GM12878 (cell line): Measurements from ENCODE around the gene LAD1. TPM values are rescaled to one million over a fixed set of nuclear protein-coding genes. Genes with fewer than 3 reads are reported as not detected.

Experiments used
- ATAC-seq: fragments of 200-7000 bp; cut with Tn5 transposase; 3 replicates; pipeline ENCODE4 v1.9.1; 2020; ENCODE audit warnings: mild to moderate bottlenecking, moderate library complexity
- BruUV-seq: library from RNA; stranded (reverse); fragments of 400-500 nt; replicated peaks from 2 replicates; lab custom pipeline; 2021; lab: Mats Ljungman, UMichigan
- CTCF ChIA-PET: fragments of 300-600 bp; sonication (Branson Sonifier 250); formaldehyde crosslinking; extraction: SDS; loops from one replicate; lab custom pipeline; 2021; ENCODE audit warnings: inconsistent platforms; lab: Yijun Ruan, JAX
- POLR2A ChIA-PET: fragments of 350-600 bp; formaldehyde crosslinking; extraction: SDS; loops from one replicate; lab custom pipeline; 2021; ENCODE audit warnings: inconsistent platforms; lab: Charles Lee
- RAD21 ChIA-PET: fragments of 300-600 bp; sonication (Branson Sonifier 250); formaldehyde crosslinking; loops from one replicate; lab custom pipeline; 2023; ENCODE audit warnings: antibody characterized with exemption; ENCODE audit not compliant: unreplicated experiment; lab: Charles Lee
- SMC1A ChIA-PET: fragments of 300-600 bp; sonication (Branson Sonifier 250); formaldehyde crosslinking; loops from one replicate; lab custom pipeline; 2023; ENCODE audit not compliant: unreplicated experiment, uncharacterized antibody; lab: Charles Lee
- DNase-seq: peaks from one replicate; pipeline ENCODE4 v3.0.0-alpha.2; 2011; ENCODE audit warnings: low read depth, low spot score
- FAIRE-seq: peaks from 3 replicates; lab custom pipeline; 2011; peaks lifted over from hg19 to GRCh38; lab: Jason Lieb, UNC
- H2AFZ ChIP-seq: 2 replicates; pipeline ENCODE4 v1.6.0; 2011; ENCODE audit warnings: low read depth, low read length, control low read depth; ENCODE audit not compliant: control insufficient read depth
- H3K27ac ChIP-seq: 2 replicates; pipeline ENCODE4 v1.5.1; 2011; ENCODE audit warnings: control low read depth; ENCODE audit not compliant: control insufficient read depth, insufficient read depth
- H3K27me3 ChIP-seq, 2 experiments: replicated peaks in 1 of 2; 2 replicates each; pipeline versions ENCODE4 v1.6.0 to v1.6.1; 2011; ENCODE audit warnings: low read length in 1 of 2; ENCODE audit not compliant: control insufficient read depth in 2 of 2, insufficient read depth in 2 of 2
- H3K36me3 ChIP-seq, 2 experiments: 2 replicates each; pipeline ENCODE4 v1.5.1; 2011; ENCODE audit warnings: low read length in 1 of 2; ENCODE audit not compliant: control insufficient read depth in 2 of 2, insufficient read depth in 2 of 2
- H3K4me1 ChIP-seq: 2 replicates; pipeline ENCODE4 v1.6.1; 2011; ENCODE audit warnings: mild to moderate bottlenecking, low read length, moderate library complexity, mixed read lengths; ENCODE audit not compliant: control insufficient read depth, insufficient read depth
- H3K4me2 ChIP-seq: 2 replicates; pipeline ENCODE4 v1.6.0; 2011; ENCODE audit warnings: control low read depth; ENCODE audit not compliant: control insufficient read depth, insufficient read depth
- H3K4me3 ChIP-seq: fragments of 200-600 bp; sonication (generic); 2 replicates; pipeline ENCODE4 v1.5.1; 2016
- H3K79me2 ChIP-seq: 2 replicates; pipeline ENCODE4 v1.6.0; 2011; ENCODE audit warnings: low read length; ENCODE audit not compliant: control insufficient read depth, insufficient read depth
- H3K9ac ChIP-seq: 2 replicates; pipeline ENCODE4 v1.8.0; 2011; ENCODE audit warnings: low read length, control low read depth, mixed read lengths; ENCODE audit not compliant: control insufficient read depth, insufficient read depth
- H3K9me3 ChIP-seq: replicated peaks from 3 replicates; pipeline ENCODE4 v1.5.1; 2011; ENCODE audit warnings: mild to moderate bottlenecking, low read length; ENCODE audit not compliant: control insufficient read depth, insufficient read depth
- H4K20me1 ChIP-seq: 2 replicates; pipeline ENCODE4 v1.6.0; 2011; ENCODE audit not compliant: control insufficient read depth, insufficient read depth
- CBFB ChIP-seq: IDR thresholded peaks from 2 replicates; pipeline ENCODE4 v1.6.1; 2016; ENCODE audit warnings: antibody characterized with exemption, low read depth
- GATAD2B ChIP-seq: fragments of 450-650 bp; conservative IDR thresholded peaks from 2 replicates; pipeline ENCODE4 v1.6.1; 2017; ENCODE audit warnings: low read depth, mild to moderate bottlenecking, moderate library complexity
- MYB ChIP-seq: fragments of 150-350 bp; IDR thresholded peaks from 2 replicates; pipeline ENCODE4 v1.6.1; 2014; ENCODE audit warnings: mild to moderate bottlenecking, low read depth, low read length, borderline replicate concordance
- NFYA ChIP-seq: IDR thresholded peaks from 2 replicates; pipeline ENCODE4 v1.6.1; 2011; ENCODE audit warnings: low read depth, mild to moderate bottlenecking, low read length, improper control_type of control experiment, borderline replicate concordance
- STAT3 ChIP-seq: IDR thresholded peaks from 2 replicates; pipeline ENCODE4 v1.6.1; 2011; ENCODE audit warnings: low read depth, low read length, improper control_type of control experiment
- ZNF217 ChIP-seq: fragments of 450-650 bp; IDR thresholded peaks from 2 replicates; pipeline ENCODE4 v1.6.1; 2017; ENCODE audit warnings: antibody characterized with exemption, mild to moderate bottlenecking
- WGBS: methylation state at CpG from one replicate; pipeline ENCODE4 v1.1.6; 2016; ENCODE audit warnings: low lambda C conversion rate; ENCODE audit not compliant: insufficient replicate concordance, insufficient coverage; ENCODE audit errors: missing lambda C conversion rate; 5-methylcytosine and 5-hydroxymethylcytosine counted together
- in situ Hi-C: fragments of 300-500 bp; cut with MboI; formaldehyde crosslinking; loops from 9 replicates; pipeline ENCODE4 v1.14.3; 2018; ENCODE audit warnings: mixed read lengths
- intact Hi-C: fragments of 100-400 bp; cut with micrococcal nuclease; formaldehyde crosslinking; loops from one replicate; pipeline ENCODE4 v1.14.2; 2022; ENCODE audit not compliant: unreplicated experiment
- polyA plus RNA-seq, 11 experiments: library from polyadenylated mRNA; depleted of rRNA in 4 of 11; unstranded in 6 of 11; stranded (reverse) in 5 of 11; fragments of >200 nt; fragmentation: Nextera tagmentation in 4 of 11; fragmentation: Illumina TruSeq in 1 of 11; extraction: Ambion mirVana in 4 of 11; extraction: Trizol in 1 of 11; gene quantifications; 1 replicate in 1 of 11; 2 replicates in 10 of 11; pipeline versions ENCODE4 v1.2.1 to v1.2.3, GENCODE V29; 2011 to 2016; ENCODE audit warnings: inconsistent platforms in 2 of 11, missing spikeins in 2 of 11, low read depth in 1 of 11
- total RNA-seq, 4 experiments: library from RNA; depleted of rRNA in 3 of 4; stranded (reverse); fragments of >200 nt in 3 of 4; fragmentation: Illumina TruSeq in 1 of 4; extraction: Trizol in 1 of 4; gene quantifications; 2 replicates each; pipeline versions ENCODE4 v1.2.1 to v1.2.3, GENCODE V29; 2013 to 2021

LAD1 gene
- total and polyA plus RNA-seq, 10 of the 15 experiments (the other 5 are each of a cell fraction or from before 2014, with no cell fraction given): 0.05 to 0.48 (median 0.32) TPM; not detected in 3

GRCh38 chr1:201344206-201345080, 54.7 kb downstream of the LAD1 start (continued):
- TF ChIP-seq ZNF217: no peak
- no peak for TF ChIP-seq NFYA
- no peak for TF ChIP-seq CBFB

- intact Hi-C loops: no loop called here
- WGBS: 0% methylated on average over 1 of the region's 1 CpG
Measured at GRCh38 chr1:201341377-201341776, 57.7 kb downstream of the LAD1 start.

More at GRCh38 chr1:201341377-201341776, 57.7 kb downstream of the LAD1 start:
- POLR2A ChIA-PET: no interaction called here
- no TSS peak for BruUV-seq
- CTCF ChIA-PET: interaction anchor here (1.5 kb wide), 1 partner anchor 8 kb away, joined by 4 read pairs; no protein-coding TSS in a partner anchor
- Histone ChIP-seq H3K9ac (no peak overlapping the region), H3K4me2 (no peak overlapping the region), H3K27ac (no peak overlapping the region), H4K20me1 (no peaks in the 10 kb centered on the region), H2AFZ (no peak overlapping the region), H3K4me3 (no peak overlapping the region), H3K27me3 (peaks cover 0 to 3% of the 10 kb centered on the region in 2 experiments; a peak in 2 of 4 replicates), H3K9me3 (no peaks in the 10 kb centered on the region; the same call in 2 of the 3 replicates), H3K4me1 (no peaks in the 10 kb centered on the region), H3K79me2 (no peaks in the 10 kb centered on the region), H3K36me3 (no peaks in the 10 kb centered on the region)
- SMC1A ChIA-PET: no interaction called here
- in situ Hi-C loops: no loop called here
- no peak for FAIRE-seq
- RAD21 ChIA-PET: no interaction called here
- no peak for TF ChIP-seq GATAD2B
- TF ChIP-seq MYB: no peak
- no peak for TF ChIP-seq STAT3
- DNase-seq: no peak
- ATAC-seq: no peak
